Vagina (tissue), 2 donors: ENCODE measurements around the gene PCSK6. TPM values are rescaled to one million over a fixed set of nuclear protein-coding genes. Genes with fewer than 3 reads are reported as not detected.

Experiments
- DNase-seq, 2 donors: peaks; one replicate each; pipeline ENCODE4 v3.0.0-alpha.2; 2017; ENCODE audit errors: extremely low spot score in 2 of 2
- H3K27ac ChIP-seq: fragments of 200-600 bp; sonication (generic); one replicate; pipeline ENCODE4 v1.5.1; 2019
- H3K27me3 ChIP-seq: fragments of 200-600 bp; sonication (generic); one replicate; pipeline ENCODE4 v1.5.1; 2019
- H3K36me3 ChIP-seq, 2 donors: fragments of 200-600 bp; sonication (generic); one replicate each; pipeline ENCODE4 v1.5.1; 2017 to 2019
- H3K4me1 ChIP-seq: fragments of 200-600 bp; sonication (generic); one replicate; pipeline ENCODE4 v1.5.1; 2019
- H3K4me3 ChIP-seq, 2 donors: fragments of 200-600 bp; sonication (generic); 1 replicate in 1 of 2; 2 replicates in 1 of 2; pipeline ENCODE4 v1.5.1; 2016 to 2019
- H3K9me3 ChIP-seq: fragments of 200-600 bp; sonication (generic); one replicate; pipeline ENCODE4 v1.5.1; 2019
- CTCF ChIP-seq, 3 experiments: fragments of 450-650 bp in 2 of 3; fragments of 200-600 bp in 1 of 3; sonication (generic) in 1 of 3; IDR thresholded peaks; one replicate each; pipeline ENCODE4 v1.5.1; 2017 to 2019; ENCODE audit warnings: antibody characterized with exemption in 3 of 3, mild to moderate bottlenecking in 2 of 3, moderate library complexity in 2 of 3
- POLR2A ChIP-seq, 2 donors: fragments of 450-650 bp; IDR thresholded peaks; one replicate each; pipeline ENCODE4 v1.6.1; 2017; ENCODE audit warnings: antibody characterized with exemption in 2 of 2, mild to moderate bottlenecking in 2 of 2, moderate library complexity in 2 of 2
- POLR2AphosphoS5 ChIP-seq, 2 donors: sonication (generic); formaldehyde crosslinking; IDR thresholded peaks; one replicate each; pipeline ENCODE4 v1.9.0; 2017; ENCODE audit warnings: antibody characterized with exemption in 2 of 2, mild to moderate bottlenecking in 2 of 2, low read depth in 1 of 2; ENCODE audit not compliant: insufficient read depth in 1 of 2
- intact Hi-C: fragments of 100-400 bp; cut with DNase I; formaldehyde crosslinking; loops from one replicate; pipeline ENCODE4 v1.15.1; 2023
- total RNA-seq: library from RNA; depleted of rRNA; stranded (reverse); fragments of >200 nt; gene quantifications from one replicate; pipeline ENCODE4 v1.2.3, GENCODE V29; 2016

The PCSK6 gene
- total RNA-seq, 1 donor from 2014 or later, result 7.4 TPM

GRCh38 chr15:101447168-101447533, 42.4 kb downstream of the PCSK6 start:
- no peak for DNase-seq
- Histone ChIP-seq H3K9me3 (no peaks in the 10 kb centered on the region), H3K27me3 (no peaks in the 10 kb centered on the region), H3K36me3 (no peaks in the 10 kb centered on the region), H3K4me3 (no peak overlapping the region), H3K4me1 (peaks cover 17% of the 10 kb centered on the region), H3K27ac (no peak overlapping the region)
- no peak for TF ChIP-seq POLR2A (IDR thresholded peaks at IDR 0.05)
- no peak for TF ChIP-seq POLR2AphosphoS5 (IDR thresholded peaks at IDR 0.05; ENCODE audit: insufficient read depth in 1 of 2, low read depth in 1 of 2)
- TF ChIP-seq CTCF (IDR thresholded peaks at IDR 0.05), result no peak
- intact Hi-C loops, result no loop called here

- H3K27me3 ChIP-seq, result no peaks in the 10 kb centered on the region
- no peak overlapping the region for H3K4me3 ChIP-seq
- no peaks in the 10 kb centered on the region for H3K9me3 ChIP-seq
- intact Hi-C loops, result no loop called here
- no peaks in the 10 kb centered on the region for H3K36me3 ChIP-seq
- DNase-seq, result no peak
- TF ChIP-seq POLR2AphosphoS5 (IDR thresholded peaks at IDR 0.05; ENCODE audit: insufficient read depth in 1 of 2, low read depth in 1 of 2) (no peak), CTCF (IDR thresholded peaks at IDR 0.05) (no peak), POLR2A (IDR thresholded peaks at IDR 0.05) (no peak)
- peaks cover 17% of the 10 kb centered on the region for H3K4me1 ChIP-seq
- H3K27ac ChIP-seq, result no peak overlapping the region
These were observed 42.9 kb downstream of the PCSK6 start for GRCh38 chr15:101446518-101447167.

- Histone ChIP-seq H3K36me3 (no peaks in the 10 kb centered on the region), H3K9me3 (no peaks in the 10 kb centered on the region), H3K27ac (no peak overlapping the region), H3K27me3 (no peaks in the 10 kb centered on the region), H3K4me1 (peaks cover 13% of the 10 kb centered on the region), H3K4me3 (no peak overlapping the region)
- TF ChIP-seq CTCF (IDR thresholded peaks at IDR 0.05) (no peak), POLR2A (IDR thresholded peaks at IDR 0.05) (no peak), POLR2AphosphoS5 (IDR thresholded peaks at IDR 0.05; ENCODE audit: insufficient read depth in 1 of 2, low read depth in 1 of 2) (no peak)
- intact Hi-C loops, result no loop called here
- no peak for DNase-seq
These were observed 43.7 kb downstream of the PCSK6 start for GRCh38 chr15:101445562-101446517.

GRCh38 chr15:101444807-101445508, 44.5 kb downstream of the PCSK6 start:
- H3K27ac ChIP-seq, result no peak overlapping the region
- no peaks in the 10 kb centered on the region for H3K9me3 ChIP-seq
- no peaks in the 10 kb centered on the region for H3K27me3 ChIP-seq
- no peak overlapping the region for H3K4me3 ChIP-seq
- intact Hi-C loops, result no loop called here
- peaks cover 16% of the 10 kb centered on the region for H3K4me1 ChIP-seq
- no peak for DNase-seq
- no peaks in the 10 kb centered on the region for H3K36me3 ChIP-seq
- no peak for TF ChIP-seq POLR2A (IDR thresholded peaks at IDR 0.05)
- TF ChIP-seq CTCF (IDR thresholded peaks at IDR 0.05), result no peak
- TF ChIP-seq POLR2AphosphoS5 (IDR thresholded peaks at IDR 0.05; ENCODE audit: insufficient read depth in 1 of 2, low read depth in 1 of 2), result no peak
